Measurements from ENCODE around the gene RAB30.

RAB30 gene

DNA sequence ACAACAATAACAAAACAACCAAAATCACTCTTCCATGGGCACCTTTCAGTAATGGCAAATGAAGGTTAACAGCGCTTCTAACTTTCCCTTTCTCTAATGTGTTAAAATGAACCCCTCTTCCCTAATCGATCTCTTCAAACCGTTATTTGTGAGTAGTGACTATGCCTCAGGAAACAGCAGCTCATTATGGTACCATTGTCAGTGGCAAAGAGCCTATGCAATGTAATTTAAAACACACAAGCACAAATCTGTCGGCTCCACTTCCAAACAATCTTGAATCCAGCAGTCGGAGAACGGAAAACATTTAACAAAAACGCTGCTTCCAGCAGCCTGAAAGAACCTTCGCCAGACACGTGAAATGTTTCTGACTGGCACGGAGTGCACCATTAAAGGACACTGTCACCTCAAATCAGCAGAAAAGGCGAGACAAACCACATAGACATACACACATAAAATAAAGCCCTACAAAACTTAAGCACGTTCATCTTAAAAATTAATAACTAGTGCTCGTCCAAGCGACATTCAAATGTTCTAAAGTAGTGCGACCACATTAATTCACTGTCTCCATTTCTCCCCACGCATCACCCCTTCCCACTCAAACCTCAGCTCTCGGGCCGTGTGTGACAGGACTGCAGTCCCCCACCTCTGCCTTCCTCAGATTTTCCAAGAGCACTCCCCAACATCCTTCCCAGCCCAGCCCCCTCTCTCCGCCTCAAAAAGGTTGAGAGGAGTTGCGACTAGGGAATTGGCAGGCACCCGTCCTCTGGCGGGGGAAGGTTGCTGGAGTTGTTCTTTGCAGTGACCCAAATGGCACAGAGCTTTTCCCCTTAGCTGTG is 748 bp downstream of the RAB30 start:
- no peak for DNase-seq (ENCODE audit: low read depth)

- DNase-seq (ENCODE audit: low read depth): peak; percentile 69
These were observed 1.5 kb downstream of the RAB30 start for GRCh38 chr11:83070044-83070701.

GRCh38 chr11:83069441-83070043 is 2.2 kb downstream of the RAB30 start:
- DNase-seq (ENCODE audit: low read depth): no peak

GRCh38 chr11:83068568-83068967 is 3.1 kb downstream of the RAB30 start:
- no peak for DNase-seq (ENCODE audit: low read depth)

- no peak for DNase-seq (ENCODE audit: low read depth)
These were observed 7.7 kb downstream of the RAB30 start for GRCh38 chr11:83064011-83064410.

DNA sequence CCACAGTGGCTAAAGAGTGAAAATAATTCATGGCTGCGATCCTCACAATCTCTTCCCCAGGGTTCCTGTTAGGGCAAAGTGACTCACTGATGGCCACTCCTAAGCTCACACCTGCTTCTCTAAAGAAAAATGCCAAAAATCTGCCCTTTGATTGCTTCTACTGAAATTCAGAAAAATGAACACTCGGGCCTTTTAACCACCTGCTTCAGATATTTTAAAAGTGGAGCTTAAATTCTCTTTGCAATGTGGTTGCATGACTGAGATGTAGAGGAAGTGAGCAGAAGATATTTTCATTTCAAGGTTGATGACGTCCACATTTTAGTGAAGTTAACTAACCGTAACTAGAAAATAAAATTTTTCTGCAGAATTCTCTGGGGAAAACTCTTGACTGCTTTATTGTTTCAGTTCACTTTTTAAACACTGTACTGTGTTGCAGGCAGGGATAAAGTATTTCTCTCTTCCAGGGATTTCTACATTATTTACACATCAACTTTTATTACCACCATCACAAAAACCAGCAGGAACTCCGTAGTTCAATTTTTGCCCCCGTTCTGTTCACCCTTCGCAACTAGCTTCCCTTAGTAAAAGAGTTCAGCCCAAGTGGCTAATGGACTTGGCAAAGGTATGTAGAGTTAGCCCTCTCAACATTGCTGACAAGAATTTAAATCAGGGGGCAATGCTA is 8.5 kb downstream of the RAB30 start:
- DNase-seq (ENCODE audit: low read depth): peak; percentile 78

DNA sequence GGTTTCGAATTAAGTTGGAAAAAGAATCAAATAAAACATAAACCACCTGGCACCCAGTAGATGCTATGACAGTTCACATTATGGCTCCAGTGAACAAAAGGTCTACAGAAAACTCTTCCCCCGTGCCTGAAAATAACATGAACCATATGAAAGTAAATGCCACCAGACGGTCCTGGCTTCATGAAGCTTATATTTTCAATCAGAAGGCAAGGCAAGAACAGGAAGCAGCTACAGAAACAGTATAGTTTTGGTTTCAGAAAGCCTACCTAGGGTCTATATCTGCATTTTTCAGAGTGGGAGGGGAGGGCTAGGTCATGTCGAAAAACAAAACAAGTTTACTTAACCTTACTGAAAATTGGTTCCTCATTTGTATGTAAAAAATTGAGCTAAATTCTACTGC is 9.8 kb downstream of the RAB30 start:
- no peak for DNase-seq (ENCODE audit: low read depth)

GRCh38 chr11:83060965-83061364 is 10.7 kb downstream of the RAB30 start:
- DNase-seq (ENCODE audit: low read depth): no peak

DNA sequence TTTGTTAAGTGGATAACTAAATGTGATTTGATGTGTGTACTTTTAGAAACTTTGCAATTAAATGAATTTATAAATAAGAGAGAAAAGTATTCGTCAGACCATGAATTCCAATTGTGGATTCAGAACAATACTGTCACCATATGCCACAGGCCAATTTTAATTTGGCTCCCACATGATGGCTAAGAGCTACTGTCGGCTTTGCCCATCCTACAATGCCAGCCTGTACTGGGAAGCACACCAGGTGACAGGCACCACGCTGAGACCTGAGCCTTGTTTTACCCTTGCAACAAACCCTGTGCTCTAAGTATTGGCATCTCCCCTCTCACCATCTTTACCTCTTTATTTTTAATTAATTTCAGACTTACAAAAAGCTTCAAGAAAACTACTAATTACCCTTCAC is 14.0 kb downstream of the RAB30 start:
- DNase-seq (ENCODE audit: low read depth): no peak

GRCh38 chr11:83056611-83057010 is 15.1 kb downstream of the RAB30 start:
- DNase-seq (ENCODE audit: low read depth): no peak

- DNase-seq (ENCODE audit: low read depth): no peak
These were observed 15.5 kb downstream of the RAB30 start for GRCh38 chr11:83056204-83056603.

GRCh38 chr11:83054904-83055380 is 16.8 kb downstream of the RAB30 start:
- DNase-seq (ENCODE audit: low read depth): no peak

DNA sequence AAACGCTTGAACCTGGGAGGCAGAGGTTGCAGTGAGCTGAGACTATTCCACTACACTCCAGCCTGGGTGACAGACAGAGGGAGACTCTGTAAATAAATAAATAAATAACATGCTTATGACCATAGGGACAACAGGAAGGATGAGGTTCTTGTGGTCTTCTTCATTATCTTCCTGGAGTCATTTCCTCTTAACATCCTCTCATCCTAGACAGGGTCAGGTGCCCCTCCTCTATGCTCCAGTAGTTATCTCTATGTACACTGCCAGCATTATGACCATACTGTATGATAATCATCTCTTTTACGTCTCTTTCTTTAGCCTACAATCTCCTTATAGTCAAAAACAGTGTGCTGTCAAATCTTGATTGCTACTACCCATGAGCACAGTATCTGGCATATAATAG is 17.7 kb downstream of the RAB30 start:
- DNase-seq (ENCODE audit: low read depth): no peak

- peak; percentile 84 for DNase-seq (ENCODE audit: low read depth)
These were observed 19.7 kb downstream of the RAB30 start for GRCh38 chr11:83051760-83052671.

DNA sequence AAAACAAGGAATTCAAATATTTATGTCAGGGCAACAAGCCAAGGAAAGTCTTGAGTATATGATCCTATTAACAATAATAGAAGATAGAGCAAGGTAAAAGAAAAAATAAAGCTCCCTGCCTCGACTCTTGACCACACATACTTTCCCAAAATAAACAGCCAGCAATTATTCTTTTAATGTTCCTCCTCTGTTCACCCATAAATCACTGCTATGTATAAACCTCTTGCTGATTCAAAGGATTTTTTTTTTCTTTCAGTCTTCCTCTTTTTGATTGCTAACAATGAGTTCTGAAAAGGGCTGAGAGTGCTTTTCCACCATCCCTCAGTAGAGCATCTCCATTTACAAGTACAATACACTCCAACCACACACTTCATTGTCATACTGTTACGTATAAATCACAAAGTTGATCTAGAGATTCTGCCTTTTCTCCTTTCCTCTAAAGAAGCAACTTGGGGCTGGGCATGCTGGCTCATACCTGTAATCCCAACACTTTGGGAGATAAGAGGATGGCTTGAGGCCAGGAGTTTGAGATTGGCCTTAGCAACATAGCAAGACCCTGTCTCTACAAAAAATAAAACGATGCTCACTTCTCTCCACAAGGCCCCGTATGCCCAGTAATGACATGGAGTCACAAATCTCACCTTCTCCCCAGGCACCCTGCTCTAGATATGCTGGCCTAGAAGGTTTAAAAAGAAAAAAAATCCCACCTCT is 24.0 kb downstream of the RAB30 start:
- DNase-seq (ENCODE audit: low read depth): no peak

GRCh38 chr11:83046621-83047172 is 25.0 kb downstream of the RAB30 start:
- DNase-seq (ENCODE audit: low read depth): no peak

GRCh38 chr11:83044958-83045712 is 26.6 kb downstream of the RAB30 start:
- DNase-seq (ENCODE audit: low read depth): peak; percentile 52

GRCh38 chr11:83042964-83043711 is 28.6 kb downstream of the RAB30 start:
- no peak for DNase-seq (ENCODE audit: low read depth)

GRCh38 chr11:83041126-83041525 is 30.6 kb downstream of the RAB30 start:
- no peak for DNase-seq (ENCODE audit: low read depth)
